HepG2 (cell line): ENCODE results near the gene MLLT1. TPM values are rescaled to one million over a fixed set of nuclear protein-coding genes. Genes with fewer than 3 reads are reported as not detected.

Experiments used
- ATAC-seq: fragments of 200-7000 bp; cut with Tn5 transposase; 3 replicates; pipeline ENCODE4 v1.9.1; 2020; ENCODE audit warnings: mild to moderate bottlenecking, moderate library complexity
- BruUV-seq: library from RNA; stranded (reverse); fragments of 400-500 nt; replicated peaks from 2 replicates; lab custom pipeline; 2021; lab: Mats Ljungman, UMichigan
- CTCF ChIA-PET: fragments of 300-600 bp; formaldehyde crosslinking; extraction: SDS; loops from one replicate; lab custom pipeline; 2021; ENCODE audit warnings: low total read pairs, inconsistent platforms, low intra/inter-chr PET ratio; lab: Yijun Ruan, JAX
- POLR2A ChIA-PET: fragments of 350-600 bp; sonication (Branson Sonifier 250); formaldehyde crosslinking; loops from one replicate; lab custom pipeline; 2020; ENCODE audit warnings: antibody characterized with exemption, inconsistent platforms; lab: Yijun Ruan, JAX
- DNase-seq: peaks from one replicate; pipeline ENCODE4 v3.0.0-alpha.2; 2015; ENCODE audit warnings: low spot score
- FAIRE-seq: peaks from 3 replicates; lab custom pipeline; 2011; peaks lifted over from hg19 to GRCh38; lab: Jason Lieb, UNC
- H2AFZ ChIP-seq: one replicate; pipeline ENCODE4 v1.6.1; 2011; ENCODE audit warnings: low read length, inconsistent platforms
- H3K27ac ChIP-seq: fragments of 300-600 bp; 3 replicates; pipeline ENCODE4 v1.8.0; 2011; ENCODE audit warnings: mixed run types, mild to moderate bottlenecking, mixed read lengths, low read length, inconsistent platforms; ENCODE audit not compliant: insufficient read depth; ENCODE audit errors: extremely low read length
- H3K27me3 ChIP-seq, 2 experiments: fragments of 200-600 bp in 1 of 2; 2 replicates in 1 of 2; 3 replicates in 1 of 2; pipeline versions ENCODE4 v1.6.0 to v1.8.0; 2011; ENCODE audit warnings: low read length in 2 of 2, mild to moderate bottlenecking in 2 of 2, moderate library complexity in 2 of 2, inconsistent platforms in 1 of 2; ENCODE audit not compliant: insufficient read depth in 2 of 2, control insufficient read depth in 1 of 2
- H3K36me3 ChIP-seq, 2 experiments: fragments of 200-600 bp in 1 of 2; replicated peaks in 1 of 2; 2 replicates in 1 of 2; 3 replicates in 1 of 2; pipeline versions ENCODE4 v1.5.1 to v1.8.0; 2011; ENCODE audit warnings: low read length in 2 of 2, inconsistent platforms in 1 of 2; ENCODE audit not compliant: insufficient read depth in 2 of 2, control insufficient read depth in 1 of 2
- H3K4me1 ChIP-seq: 2 replicates; pipeline ENCODE4 v1.5.1; 2012; ENCODE audit warnings: low read length, inconsistent platforms; ENCODE audit not compliant: insufficient read depth
- H3K4me2 ChIP-seq: 2 replicates; pipeline ENCODE4 v1.6.0; 2011; ENCODE audit warnings: low read depth, low read length, inconsistent platforms
- H3K4me3 ChIP-seq, 3 experiments: fragments of 200-600 bp in 1 of 3; sonication (generic), shearing (Covaris generic) in 1 of 3; replicated peaks in 1 of 3; 2 replicates each; pipeline ENCODE4 v1.5.1; 2011 to 2016; ENCODE audit warnings: low read length in 3 of 3, inconsistent platforms in 2 of 3, low read depth in 2 of 3, mild to moderate bottlenecking in 2 of 3, control low read depth in 1 of 3, mixed read lengths in 1 of 3; ENCODE audit not compliant: insufficient read depth in 1 of 3
- H3K79me2 ChIP-seq: one replicate; pipeline ENCODE4 v1.6.1; 2011; ENCODE audit warnings: low read length, inconsistent platforms; ENCODE audit not compliant: insufficient read depth
- H3K9ac ChIP-seq: 2 replicates; pipeline ENCODE4 v1.6.0; 2011; ENCODE audit warnings: mild to moderate bottlenecking, low read depth, low read length, inconsistent platforms; ENCODE audit not compliant: insufficient read depth
- H3K9me3 ChIP-seq: 2 replicates; pipeline ENCODE4 v1.5.1; 2012; ENCODE audit warnings: mild to moderate bottlenecking, low read length
- H4K20me1 ChIP-seq: 2 replicates; pipeline ENCODE4 v1.6.0; 2011; ENCODE audit warnings: inconsistent platforms, mild to moderate bottlenecking, low read length, moderate library complexity; ENCODE audit not compliant: insufficient read depth
- AGO2 ChIP-seq: fragments of 200-400 bp; formaldehyde crosslinking; optimal IDR thresholded peaks from 2 replicates; pipeline ENCODE3; 2017; ENCODE audit warnings: mild to moderate bottlenecking, low read depth, low read length, moderate library complexity
- GABPB1 ChIP-seq: IDR thresholded peaks from 2 replicates; pipeline ENCODE4 v1.6.1; 2016; ENCODE audit warnings: mild to moderate bottlenecking, missing genetic modification reagents, moderate library complexity, missing compliant biosample characterization
- PPARG ChIP-seq: conservative IDR thresholded peaks from 2 replicates; pipeline ENCODE4 v1.6.1; 2016; ENCODE audit warnings: missing biosample characterization, missing genetic modification reagents
- RBFOX2 ChIP-seq: fragments of 200-400 bp; formaldehyde crosslinking; IDR thresholded peaks from 2 replicates; pipeline ENCODE4 v1.6.1; 2017; ENCODE audit warnings: low read depth, mild to moderate bottlenecking, low read length
- ZNF850 ChIP-seq: sonication (generic); formaldehyde crosslinking; conservative IDR thresholded peaks from 2 replicates; pipeline ENCODE4 v1.9.0; 2021; ENCODE audit warnings: mild to moderate bottlenecking, missing genetic modification reagents
- WGBS: methylation state at CpG from one replicate; pipeline ENCODE4 v1.1.6; 2017; ENCODE audit warnings: low lambda C conversion rate; 5-methylcytosine and 5-hydroxymethylcytosine counted together
- in situ Hi-C: cut with HindIII; loops from 2 replicates; pipeline ENCODE4 v1.10.0; 2017; ENCODE audit warnings: low pct_unique_long_range_greater_than_20kb; ENCODE audit not compliant: extremely low pct_ligation_motif_present
- intact Hi-C: fragments of 100-400 bp; cut with micrococcal nuclease; formaldehyde crosslinking; loops from one replicate; pipeline ENCODE4 v1.10.0; 2022; ENCODE audit not compliant: unreplicated experiment
- polyA plus RNA-seq, 8 experiments: library from polyadenylated mRNA; depleted of rRNA in 3 of 8; stranded (reverse) in 7 of 8; unstranded in 1 of 8; fragments of >200 nt; fragmentation: Illumina TruSeq in 4 of 8; extraction: Trizol in 4 of 8; gene quantifications; 2 replicates each; pipeline versions ENCODE4 v1.2.1 to v1.2.3, GENCODE V29; 2011 to 2016; ENCODE audit warnings: low read depth in 4 of 8, missing spikeins in 1 of 8, mixed read lengths in 1 of 8; ENCODE audit not compliant: insufficient read depth in 1 of 8
- total RNA-seq, 5 experiments: library from RNA; depleted of rRNA; stranded (reverse); fragments of >200 nt; fragmentation: Illumina TruSeq; extraction: Trizol; gene quantifications; 2 replicates each; pipeline ENCODE4 v1.2.3, GENCODE V29; 2016; ENCODE audit warnings: low read depth in 1 of 5

Gene MLLT1
- total and polyA plus RNA-seq, 2 of the 13 experiments (the other 11 are each of a cell fraction or from before 2014, with no cell fraction given), result 11.7 to 12.2 TPM

DNA sequence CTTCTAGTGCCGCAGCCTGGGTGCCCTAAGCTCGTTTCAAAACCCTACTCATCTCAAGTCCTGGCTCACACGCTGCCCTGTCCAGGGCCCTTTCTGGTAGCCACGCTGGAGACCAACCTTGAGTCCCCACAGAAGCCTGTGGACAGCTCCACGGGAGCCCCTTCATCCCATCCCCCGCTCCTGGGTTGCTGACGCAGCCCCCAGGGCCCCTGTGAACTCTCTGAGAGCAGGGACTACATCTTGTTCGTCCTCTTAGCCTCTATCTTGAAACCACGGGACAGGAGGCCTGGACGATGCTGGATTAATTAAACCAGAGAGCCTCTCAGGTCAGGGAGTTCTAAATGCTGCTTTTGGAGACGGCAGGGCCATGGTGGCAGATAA lies 7.4 kb downstream of the MLLT1 start:
- no TSS peak for BruUV-seq
- DNase-seq (no peak), FAIRE-seq (no peak), ATAC-seq (no peak)
- intact Hi-C loops, result no loop called here
- H3K36me3 ChIP-seq, result peaks cover 14 to 34% of the 10 kb centered on the region in 2 experiments
- H3K27ac ChIP-seq, result no peak overlapping the region
- H3K4me2 ChIP-seq, result no peak overlapping the region
- ChIA-PET CTCF (no interaction called here), POLR2A (no interaction called here)
- H3K4me1 ChIP-seq, result peaks cover 73% of the 10 kb centered on the region
- peaks cover 72% of the 10 kb centered on the region for H3K79me2 ChIP-seq
- no peak for TF ChIP-seq ZNF850 (CRISPR knock-in tag)
- peaks cover 23% of the 10 kb centered on the region; the same call in 1 of the 2 replicates for H4K20me1 ChIP-seq
- no peak overlapping the region for H2AFZ ChIP-seq
- WGBS, result 84% methylated on average over 11 of the region's 11 CpGs
- no peak overlapping the region for H3K4me3 ChIP-seq
- no peaks in the 10 kb centered on the region for H3K27me3 ChIP-seq
- no peaks in the 10 kb centered on the region for H3K9me3 ChIP-seq
- in situ Hi-C loops, result no loop called here
- H3K9ac ChIP-seq, result no peak overlapping the region

DNA sequence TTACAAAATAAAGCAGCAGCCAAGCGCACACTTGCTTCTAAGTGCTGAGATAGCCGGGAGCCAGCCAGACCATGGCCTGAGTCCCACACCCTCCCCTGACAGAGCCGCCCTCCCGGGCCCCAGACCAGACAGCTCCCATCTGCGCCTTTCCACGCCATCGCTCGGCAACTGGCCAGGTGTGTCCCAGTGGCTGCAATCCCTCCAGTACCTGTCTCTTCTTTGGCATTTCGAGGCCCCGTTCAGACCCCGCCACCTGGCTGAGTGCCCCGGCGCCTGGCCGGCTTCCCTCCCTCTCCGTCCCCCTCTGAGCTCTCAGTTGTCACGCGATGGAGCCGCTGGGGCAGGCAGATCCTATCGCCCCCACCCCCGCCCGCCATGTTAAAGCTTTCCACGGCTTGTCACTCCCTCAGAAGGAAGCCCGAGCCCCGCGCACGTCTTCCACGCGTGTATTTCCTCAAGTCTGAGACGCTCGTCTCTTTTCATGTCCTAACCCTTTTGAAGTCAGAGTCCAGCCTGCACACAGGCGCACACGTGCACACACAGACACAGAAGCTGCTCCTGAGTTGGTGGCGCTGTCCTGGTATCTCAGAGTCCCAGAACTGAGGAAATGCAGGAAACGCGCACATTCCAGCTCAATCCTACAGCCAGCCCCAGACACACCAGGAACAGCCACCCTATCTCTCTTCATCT lies 7.9 kb downstream of the MLLT1 start:
- no peak overlapping the region for H3K9ac ChIP-seq
- H3K9me3 ChIP-seq, result no peaks in the 10 kb centered on the region
- H3K27ac ChIP-seq, result no peak overlapping the region
- intact Hi-C loops, result no loop called here
- H3K4me1 ChIP-seq, result peaks cover 73% of the 10 kb centered on the region
- in situ Hi-C loops, result no loop called here
- 95% methylated on average over 35 of the region's 35 CpGs for WGBS
- H3K27me3 ChIP-seq, result no peaks in the 10 kb centered on the region
- no peak for DNase-seq
- no TSS peak for BruUV-seq
- peaks cover 67% of the 10 kb centered on the region for H3K79me2 ChIP-seq
- no peak for FAIRE-seq
- peaks cover 19% of the 10 kb centered on the region; the same call in 1 of the 2 replicates for H4K20me1 ChIP-seq
- CTCF ChIA-PET, result no interaction called here
- POLR2A ChIA-PET, result no interaction called here
- no peak for ATAC-seq
- TF ChIP-seq PPARG (CRISPR knock-in tag) (no peak), AGO2 (peak; percentile 22), RBFOX2 (0 out of 2 replicates have a peak, but pooled peaks have one; percentile 30), GABPB1 (CRISPR knock-in tag) (0 out of 2 replicates have a peak, but pooled peaks have one; percentile 20)
- no peak overlapping the region for H3K4me3 ChIP-seq
- no peak overlapping the region for H3K4me2 ChIP-seq
- no peak overlapping the region for H2AFZ ChIP-seq
- peaks cover 14 to 34% of the 10 kb centered on the region in 2 experiments for H3K36me3 ChIP-seq
